22Rv1 (cell line): ENCODE results near the gene SCN4B.

Experiments used
- H3K27ac ChIP-seq: fragments of 450-650 bp; 2 replicates; pipeline ENCODE4 v1.5.1; 2017
- CTCF ChIP-seq: fragments of 450-650 bp; IDR thresholded peaks from 2 replicates; pipeline ENCODE4 v1.5.1; 2017; ENCODE audit warnings: mild to moderate bottlenecking
- ZFX ChIP-seq: fragments of 450-650 bp; IDR thresholded peaks from 2 replicates; pipeline ENCODE4 v1.6.1; 2017; ENCODE audit warnings: antibody characterized with exemption, borderline replicate concordance

The SCN4B gene

GRCh38 chr11:118095967-118096367, 56.7 kb downstream of the SCN4B start:
- no peak overlapping the region for H3K27ac ChIP-seq
- TF ChIP-seq CTCF (no peak), ZFX (no peak)

GRCh38 chr11:118095493-118095892, 57.1 kb downstream of the SCN4B start:
- no peak overlapping the region for H3K27ac ChIP-seq
- TF ChIP-seq ZFX (no peak), CTCF (no peak)

GRCh38 chr11:118092907-118093571, 59.6 kb downstream of the SCN4B start:
- no peak overlapping the region for H3K27ac ChIP-seq
- TF ChIP-seq ZFX (no peak), CTCF (no peak)

GRCh38 chr11:118091690-118092089, 60.9 kb downstream of the SCN4B start:
- peak overlapping the region; percentile 30 for H3K27ac ChIP-seq
- TF ChIP-seq ZFX (no peak), CTCF (no peak)

- TF ChIP-seq ZFX (no peak), CTCF (no peak)
- H3K27ac ChIP-seq, result no peak overlapping the region
These were observed 62.0 kb downstream of the SCN4B start for GRCh38 chr11:118090545-118091162.

- TF ChIP-seq ZFX, result no peak
- no peak overlapping the region for H3K27ac ChIP-seq
These were observed 64.1 kb downstream of the SCN4B start for GRCh38 chr11:118088531-118088930.

- TF ChIP-seq CTCF, result no peak
- TF ChIP-seq ZFX, result no peak
- no peak overlapping the region for H3K27ac ChIP-seq
These were observed 64.7 kb downstream of the SCN4B start for GRCh38 chr11:118087931-118088330.
